Right cardiac atrium (tissue), 5 donors: Measurements from ENCODE around the gene RTN1. TPM values are rescaled to one million over a fixed set of nuclear protein-coding genes. Genes with fewer than 3 reads are reported as not detected.

Experiments used
- ATAC-seq, 2 donors: fragments of 200-7000 bp; cut with Tn5 transposase; one replicate each; pipeline versions ENCODE4 v1.8.0 to v1.9.1; 2020; ENCODE audit warnings: moderate library complexity in 2 of 2, mild to moderate bottlenecking in 1 of 2
- DNase-seq, 3 donors: peaks; one replicate each; pipeline ENCODE4 v3.0.0-alpha.2; 2020
- H3K27ac ChIP-seq: one replicate; pipeline ENCODE4 v1.5.1; 2013; ENCODE audit warnings: mild to moderate bottlenecking, low read length, control low read depth, moderate library complexity
- H3K27me3 ChIP-seq: one replicate; pipeline ENCODE4 v1.6.1; 2013; ENCODE audit not compliant: control insufficient read depth, insufficient read depth
- H3K4me1 ChIP-seq: one replicate; pipeline ENCODE4 v1.6.1; 2013; ENCODE audit warnings: low read length; ENCODE audit not compliant: control insufficient read depth, insufficient read depth
- H3K4me3 ChIP-seq: one replicate; pipeline ENCODE4 v1.5.1; 2013; ENCODE audit warnings: low read length, control low read depth
- H3K9me3 ChIP-seq: one replicate; pipeline ENCODE4 v1.6.1; 2013; ENCODE audit warnings: low read length; ENCODE audit not compliant: control insufficient read depth
- WGBS: extraction: QIAGEN DNeasy Blood & Tissue Kit; methylation state at CpG from one replicate; pipeline ENCODE4 v1.1.7; 2013; 5-methylcytosine and 5-hydroxymethylcytosine counted together
- intact Hi-C, 4 donors: fragments of 100-400 bp; cut with DNase I; formaldehyde crosslinking; loops; one replicate each; pipeline versions ENCODE4 v1.11.0 to v1.14.0; 2022 to 2023
- microRNA-seq, 2 donors: library from miRNA; unstranded; fragments of <30 nt; microRNA quantifications; one replicate each; pipeline ENCODE4 v1.2.0, GENCODE V29; 2020 to 2021
- polyA plus RNA-seq: library from polyadenylated mRNA; stranded (reverse); fragments of 200-250 nt; gene quantifications from one replicate; pipeline ENCODE4 v1.2.3, GENCODE V29; 2013
- total RNA-seq, 4 donors: library from RNA; stranded (reverse); fragmentation: NEBNext Ultra II Directional; extraction: Animal tissue kit (Norgen Biotek cat#: 25700); gene quantifications; one replicate each; pipeline ENCODE4 v1.2.1, GENCODE V29; 2021
- donor health status: healthy with polysubstance abuse.
- donor health status: DM: no; HTN: yes; CAD: no.
- donor health status: DM: no; HTN: no; CAD: no.
- donor health status: DM: no; HTN: yes; CAD: no; lungs with severe emphysema.
- donor health status: DM: yes; HTN: yes; CAD: no.

RTN1 gene
- total and polyA plus RNA-seq, 5 donors: 1.1 to 3.2 (median 3.0) TPM

- no peaks in the 10 kb centered on the region for H3K9me3 ChIP-seq
- intact Hi-C loops: no loop called here
- H3K27ac ChIP-seq: no peak overlapping the region
- H3K4me1 ChIP-seq: no peaks in the 10 kb centered on the region
- ATAC-seq: no peak
- 61% methylated on average over 2 of the region's 2 CpGs for WGBS
- no peak overlapping the region for H3K4me3 ChIP-seq
- no peaks in the 10 kb centered on the region for H3K27me3 ChIP-seq
- no peak for DNase-seq
These were observed 289.7 kb downstream of the RTN1 start for GRCh38 chr14:59580911-59581310.

- intact Hi-C loops: loop anchor here in 1 of 4 donors (10.0 kb wide), 1 partner anchor 452 kb away; no protein-coding TSS in a partner anchor
These were observed 294.0 kb downstream of the RTN1 start, which contains the start of gene CCDC175 for GRCh38 chr14:59576332-59577294. Gene CCDC175 (minus strand): TSS chr14:59576812. CDS start chr14:59576775, 37 bp downstream.

GRCh38 chr14:59570122-59570521 is 300.5 kb downstream of the RTN1 start:
- H3K4me3 ChIP-seq: no peak overlapping the region
- intact Hi-C loops: loop anchor here in 1 of 4 donors (10.0 kb wide), 1 partner anchor 445 kb away; no protein-coding TSS in a partner anchor
- H3K27me3 ChIP-seq: no peaks in the 10 kb centered on the region
- ATAC-seq (no peak), DNase-seq (no peak)
- H3K27ac ChIP-seq: no peak overlapping the region
- no peaks in the 10 kb centered on the region for H3K9me3 ChIP-seq
- no peaks in the 10 kb centered on the region for H3K4me1 ChIP-seq

More at GRCh38 chr14:59576332-59577294, 294.0 kb downstream of the RTN1 start, which contains the start of gene CCDC175:
- no peaks in the 10 kb centered on the region for H3K27me3 ChIP-seq
- peak; percentile 87 to 97 (median 93) for DNase-seq
- H3K4me1 ChIP-seq: no peaks in the 10 kb centered on the region
- peak; percentile 95 for ATAC-seq
- no peak within 1 kb of the TSS for H3K27ac ChIP-seq
- no peaks in the 10 kb centered on the region for H3K9me3 ChIP-seq
- H3K4me3 ChIP-seq: no peak within 1 kb of the TSS
- WGBS: 20% methylated on average over 46 of the region's 46 CpGs

- no peak overlapping the region for H3K27ac ChIP-seq
- WGBS: 81% methylated on average over 3 of the region's 3 CpGs
- H3K27me3 ChIP-seq: no peaks in the 10 kb centered on the region
- no peaks in the 10 kb centered on the region for H3K4me1 ChIP-seq
- intact Hi-C loops: no loop called here
- DNase-seq (no peak), ATAC-seq (no peak)
- H3K4me3 ChIP-seq: no peak overlapping the region
- H3K9me3 ChIP-seq: no peaks in the 10 kb centered on the region
These were observed 303.9 kb downstream of the RTN1 start for GRCh38 chr14:59566725-59567124.

- H3K4me1 ChIP-seq: no peaks in the 10 kb centered on the region
- WGBS: 62% methylated on average over 1 of the region's 1 CpG
- ATAC-seq (no peak), DNase-seq (no peak)
- no peak overlapping the region for H3K27ac ChIP-seq
- H3K27me3 ChIP-seq: no peaks in the 10 kb centered on the region
- H3K9me3 ChIP-seq: no peaks in the 10 kb centered on the region
- no peak overlapping the region for H3K4me3 ChIP-seq
- intact Hi-C loops: no loop called here
These were observed 304.3 kb downstream of the RTN1 start for GRCh38 chr14:59566296-59566695.

- Histone ChIP-seq H3K27me3 (no peaks in the 10 kb centered on the region), H3K27ac (no peak overlapping the region), H3K9me3 (no peaks in the 10 kb centered on the region), H3K4me1 (no peaks in the 10 kb centered on the region), H3K4me3 (no peak overlapping the region)
- no peak for ATAC-seq
- DNase-seq: no peak
- intact Hi-C loops: no loop called here
- WGBS: 78% methylated on average over 1 of the region's 1 CpG
These were observed 305.5 kb downstream of the RTN1 start for GRCh38 chr14:59565087-59565486.

GRCh38 chr14:59564366-59564765 is 306.2 kb downstream of the RTN1 start:
- H3K27me3 ChIP-seq: no peaks in the 10 kb centered on the region
- no peak overlapping the region for H3K27ac ChIP-seq
- no peaks in the 10 kb centered on the region for H3K9me3 ChIP-seq
- no peak overlapping the region for H3K4me3 ChIP-seq
- ATAC-seq: no peak
- 11% methylated on average over 2 of the region's 2 CpGs for WGBS
- intact Hi-C loops: no loop called here
- no peaks in the 10 kb centered on the region for H3K4me1 ChIP-seq
- DNase-seq: no peak

- H3K4me3 ChIP-seq: no peak overlapping the region
- H3K9me3 ChIP-seq: no peaks in the 10 kb centered on the region
- H3K4me1 ChIP-seq: no peaks in the 10 kb centered on the region
- no peak overlapping the region for H3K27ac ChIP-seq
- intact Hi-C loops: no loop called here
- 80% methylated on average over 2 of the region's 2 CpGs for WGBS
- no peaks in the 10 kb centered on the region for H3K27me3 ChIP-seq
- no peak for DNase-seq
- no peak for ATAC-seq
These were observed 323.3 kb downstream of the RTN1 start for GRCh38 chr14:59547310-59547709.

Small RNAs within 50 kb of the gene (microRNA-seq; reads per million reads assigned to microRNA genes)
- gene MIR5586: 0.84 to 3.7 reads per million in 2 donors

Other genes with a start within 250 kb of the RTN1 start
- under 1 TPM in 1 of 4 donors, not detected in 3; 0.18 TPM for gene LRRC9, start 49.4 kb upstream of the RTN1 start, total RNA-seq
- 0.07 TPM for gene LRRC9, start 49.4 kb upstream of the RTN1 start, polyA plus RNA-seq
- gene PCNX4, start 221.1 kb upstream of the RTN1 start, total RNA-seq: 10 to 100 TPM; 29.7 to 41.3 (median 33.0) TPM
- 19.5 TPM for gene PCNX4, start 221.1 kb upstream of the RTN1 start, polyA plus RNA-seq